HG03025 (cell line): ENCODE measurements around the gene PLPP7.

Experiments
- ATAC-seq: cut with Tn5 transposase; IDR thresholded peaks from one replicate; pipeline ENCODE4 v1.9.1; 2021; ENCODE audit warnings: mild to moderate bottlenecking, moderate library complexity; ENCODE audit not compliant: unreplicated experiment, low FRiP score

Gene PLPP7

DNA sequence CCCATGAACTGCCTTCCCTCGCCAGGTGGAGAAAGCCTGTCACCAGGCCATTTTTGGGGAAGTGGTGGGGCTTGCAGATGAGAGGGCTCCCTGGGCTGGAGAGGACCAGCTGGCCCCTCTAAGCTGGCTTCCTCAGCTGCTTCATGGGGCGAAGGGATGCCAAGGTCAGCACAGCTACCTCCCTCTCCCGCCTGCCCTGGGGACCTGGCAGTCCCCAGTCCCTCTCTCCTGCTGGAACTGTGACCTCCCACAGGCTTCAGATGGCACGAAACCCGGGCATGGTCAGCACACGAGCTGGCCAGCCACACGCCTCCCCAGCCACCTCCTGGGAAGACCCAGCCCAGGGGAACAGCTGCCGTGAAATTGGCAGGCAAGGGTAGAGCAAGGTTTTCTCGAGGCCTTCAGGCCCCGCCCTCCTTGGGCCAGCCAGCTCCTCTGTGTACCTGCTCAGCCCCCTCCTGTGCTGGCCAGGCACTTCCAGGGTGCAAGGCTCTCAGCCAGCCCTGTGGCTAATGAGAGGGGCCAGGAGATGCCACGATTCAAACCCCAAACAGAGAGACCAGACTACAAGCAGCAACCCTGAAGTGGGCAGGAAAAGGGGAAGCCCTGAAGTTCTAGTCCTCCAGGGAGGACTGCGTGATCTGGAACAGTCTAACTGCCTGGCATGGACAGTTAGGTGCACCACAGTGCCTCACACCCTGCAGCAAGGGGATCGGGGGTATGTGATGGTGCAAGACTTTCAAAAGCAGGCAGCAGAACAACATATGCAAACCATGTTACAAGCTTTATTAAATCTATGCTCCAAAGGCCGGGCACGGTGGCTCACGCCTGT lies 12.9 kb downstream of the PLPP7 start:
- ATAC-seq: no peak

DNA sequence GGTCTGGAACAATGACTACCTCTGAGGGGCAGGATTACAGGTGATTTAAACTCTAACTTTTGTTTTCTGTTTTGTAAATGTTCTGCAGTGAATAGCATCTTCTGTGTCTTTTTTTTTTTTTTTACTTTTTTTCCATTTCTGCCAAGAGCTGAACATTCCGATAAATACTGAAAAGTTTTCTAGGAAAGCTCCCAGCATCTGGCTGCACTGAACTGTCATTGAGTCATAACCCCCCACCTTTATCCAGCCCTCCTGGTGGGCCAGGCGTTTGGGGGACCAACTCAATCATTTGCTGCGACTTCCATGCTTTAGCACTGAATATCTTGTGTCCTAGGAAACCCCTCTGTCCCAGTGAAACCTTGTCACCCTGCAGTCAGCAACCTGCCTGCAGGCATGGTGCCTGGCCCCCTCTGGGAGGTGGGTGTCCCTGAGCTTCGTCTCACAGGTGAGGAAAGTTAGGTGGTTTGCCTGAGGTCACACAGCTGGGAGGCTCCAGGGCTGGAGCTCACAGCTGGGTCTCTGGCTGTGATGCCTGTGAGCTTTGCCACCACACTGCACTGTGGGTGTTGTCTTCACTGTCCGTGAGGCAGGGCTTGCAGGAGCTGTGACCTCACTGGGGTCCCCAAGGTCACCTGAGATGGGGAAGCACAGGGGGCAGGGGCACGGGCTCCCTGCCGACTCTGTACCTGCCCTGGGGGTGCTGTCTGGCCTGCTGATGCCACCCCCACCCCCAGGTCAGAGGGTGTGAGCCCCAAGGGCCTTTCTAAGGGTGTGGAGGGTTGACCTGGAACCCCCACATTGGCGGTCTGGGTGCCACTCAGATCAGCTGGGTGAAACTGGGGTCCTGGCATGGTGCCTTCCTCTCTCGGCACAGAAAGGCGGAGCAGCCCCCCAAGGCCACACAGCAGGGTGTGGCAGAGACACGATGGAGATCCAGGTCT lies 14.1 kb downstream of the PLPP7 start:
- no peak for ATAC-seq

DNA sequence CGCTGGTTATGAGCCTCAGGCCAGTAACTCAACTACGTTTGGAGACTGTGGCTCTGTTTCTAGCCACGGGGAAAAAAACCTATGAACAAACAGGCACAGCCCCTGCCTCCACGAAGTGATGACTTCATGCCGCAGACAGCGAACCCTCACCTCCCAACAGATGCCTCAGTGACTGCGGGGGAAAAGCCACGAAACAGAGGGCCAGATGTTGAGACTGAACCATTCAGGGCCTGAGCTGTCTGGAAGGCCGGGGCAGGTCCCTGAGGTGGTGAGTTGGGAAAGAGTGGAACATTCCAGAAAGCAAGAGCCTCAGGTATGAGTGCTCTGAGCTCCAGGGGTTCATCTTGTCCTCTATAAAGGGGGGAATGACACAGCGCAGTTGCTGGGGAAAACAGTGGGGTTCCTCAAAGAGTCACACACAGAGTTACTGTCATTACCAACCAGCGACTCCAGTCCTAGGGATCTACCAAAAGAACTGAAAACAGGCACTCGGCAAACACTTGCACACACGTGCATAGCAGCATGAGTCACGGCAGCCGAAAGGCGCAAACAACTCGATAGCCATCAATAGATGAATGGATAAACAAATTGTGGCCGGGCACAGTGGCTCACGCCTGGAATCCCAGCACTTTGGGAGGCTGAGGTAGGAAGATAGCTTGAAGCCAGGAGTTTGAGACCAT lies 15.3 kb downstream of the PLPP7 start:
- no peak for ATAC-seq

GRCh38 chr9:131306397-131307004 lies 17.0 kb downstream of the PLPP7 start:
- no peak for ATAC-seq

GRCh38 chr9:131307974-131308373 lies 18.5 kb downstream of the PLPP7 start:
- no peak for ATAC-seq

DNA sequence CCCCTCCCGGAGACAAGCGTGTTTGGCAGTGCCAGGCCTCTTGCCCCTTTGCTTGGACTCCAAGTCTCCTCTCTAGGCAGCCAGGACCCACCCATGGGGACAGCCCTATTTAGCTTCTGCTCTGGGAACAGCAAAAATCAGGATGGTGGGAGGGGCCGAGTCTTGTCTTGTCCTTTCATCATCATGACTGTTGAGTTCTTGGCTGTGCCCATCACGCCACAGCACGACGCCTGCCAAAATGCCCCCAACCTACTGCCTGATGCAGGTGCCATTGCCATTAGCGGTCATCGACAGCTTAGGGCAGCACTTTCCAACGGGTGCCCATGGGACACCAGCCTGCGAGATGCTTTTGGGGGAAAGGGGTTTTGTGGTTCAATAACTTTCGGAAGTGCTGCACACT lies 18.9 kb downstream of the PLPP7 start:
- no peak for ATAC-seq

DNA sequence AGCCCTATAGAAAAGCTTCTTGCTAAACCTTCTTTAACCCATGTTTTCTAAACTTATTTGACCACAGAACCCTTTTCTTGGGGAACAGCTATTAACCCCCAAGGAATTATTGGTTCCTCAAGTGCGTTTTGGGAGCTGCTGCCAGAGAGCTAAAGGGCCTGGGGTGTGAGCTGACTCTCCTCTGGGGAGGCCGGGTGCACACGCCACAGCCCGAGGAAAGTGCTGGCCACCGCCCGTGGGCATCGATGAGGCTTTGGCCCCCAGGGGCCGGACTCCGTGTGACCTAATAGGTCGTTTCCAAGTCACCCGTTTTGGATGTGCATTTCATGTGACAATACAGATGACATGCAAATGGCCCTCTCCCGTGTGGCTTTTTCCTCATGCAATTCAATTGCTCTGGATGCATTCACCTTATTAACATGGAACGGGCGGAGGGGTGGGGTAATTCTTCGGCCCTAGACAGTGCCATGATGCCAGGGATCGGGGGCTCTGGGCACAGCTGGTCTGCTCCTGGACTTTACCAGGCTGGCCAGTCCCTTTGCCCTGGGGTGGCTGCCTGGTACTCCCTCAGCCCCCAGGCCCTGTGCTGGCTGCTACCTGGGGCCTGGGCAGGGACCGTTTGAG lies 19.5 kb downstream of the PLPP7 start:
- no peak for ATAC-seq

DNA sequence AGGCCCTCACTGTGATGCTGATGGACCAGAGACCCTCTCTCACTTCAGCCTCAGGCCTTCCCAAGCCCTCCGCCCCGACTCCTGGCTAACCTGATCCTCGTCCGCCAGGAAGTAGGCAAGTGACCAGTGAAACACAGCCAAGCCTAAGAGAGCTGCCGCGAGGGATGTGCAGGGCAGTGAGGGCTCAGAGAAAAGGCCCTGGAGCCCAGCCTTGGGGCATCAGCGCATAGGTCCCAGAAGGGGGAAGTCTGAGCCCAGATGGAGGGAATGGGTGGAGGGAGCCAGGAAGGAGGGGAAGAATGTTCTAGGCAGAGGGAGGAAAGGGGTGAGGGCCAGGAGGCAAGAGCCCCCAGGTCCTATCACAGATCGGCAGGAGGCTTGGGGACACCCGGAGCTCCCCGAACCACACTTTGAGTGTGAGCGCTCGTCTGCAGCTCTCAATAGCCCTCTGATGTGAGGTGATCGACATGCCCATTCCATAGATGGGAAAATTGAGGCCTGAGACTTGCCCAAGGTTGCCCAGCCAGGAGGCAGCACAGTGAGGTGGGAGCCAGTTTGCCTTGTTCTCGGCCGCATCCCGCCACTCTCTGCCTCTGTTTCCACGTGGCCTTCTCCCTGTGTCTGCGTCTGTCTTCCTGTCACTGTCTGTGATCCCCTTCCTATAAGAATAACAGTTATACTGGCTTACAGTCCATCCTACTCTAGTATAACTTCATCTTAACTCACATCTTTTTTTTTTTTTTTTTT lies 20.2 kb downstream of the PLPP7 start:
- ATAC-seq: no peak

DNA sequence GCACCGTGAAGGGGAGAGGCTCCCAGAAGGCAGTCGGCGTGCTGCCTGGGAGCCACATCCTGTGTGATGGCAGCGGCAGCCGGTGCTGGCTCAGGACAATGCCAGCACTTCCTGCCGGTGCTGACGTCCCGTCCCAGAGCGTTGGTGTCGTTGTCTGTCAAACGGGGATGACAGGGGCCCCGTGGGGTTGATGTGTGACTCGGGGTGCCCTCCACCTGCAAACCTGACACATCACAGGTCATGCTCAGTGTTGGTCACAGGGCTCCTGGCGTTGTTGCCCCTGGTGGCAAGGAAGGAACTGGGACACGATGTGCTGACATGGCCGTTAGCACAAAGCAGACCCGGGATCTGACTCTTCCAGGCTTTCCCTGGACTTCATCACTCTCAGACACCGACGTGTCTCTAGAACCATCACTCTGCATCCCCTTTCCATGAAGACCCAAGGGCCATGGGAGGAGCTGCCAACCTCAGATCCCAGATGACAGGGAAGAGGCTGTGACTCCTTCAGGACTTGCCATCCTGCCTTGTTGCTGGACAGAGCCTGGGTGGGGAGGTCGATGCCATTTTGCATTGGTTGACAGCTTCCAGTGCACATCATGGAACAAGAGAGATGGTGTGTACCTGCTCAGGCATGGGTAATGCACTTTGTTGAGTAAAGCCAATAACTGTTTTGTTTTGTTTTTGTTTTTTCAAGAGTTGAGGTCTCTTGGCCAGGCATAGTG lies 21.5 kb downstream of the PLPP7 start:
- no peak for ATAC-seq

DNA sequence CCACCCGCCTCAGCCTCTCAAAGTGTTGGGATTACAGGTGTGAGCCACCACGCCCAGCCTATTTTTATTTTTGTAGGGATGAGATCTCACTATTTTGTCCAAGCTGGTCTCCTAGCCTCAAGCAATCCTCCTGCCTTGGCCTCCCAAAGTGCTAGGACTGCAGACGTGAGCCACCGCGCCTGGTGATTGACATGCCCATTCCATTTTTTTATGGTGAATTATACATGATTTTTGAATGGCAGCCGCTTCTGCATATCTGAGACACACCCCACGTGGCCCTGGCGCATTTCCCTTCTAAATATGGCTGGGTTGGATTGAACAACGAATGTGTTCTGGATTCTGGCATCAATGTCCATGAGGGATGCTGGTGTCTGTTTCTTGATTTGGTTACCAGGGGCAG lies 22.7 kb downstream of the PLPP7 start:
- no peak for ATAC-seq

GRCh38 chr9:131312822-131313770 lies 23.6 kb downstream of the PLPP7 start:
- ATAC-seq: no peak

- ATAC-seq: no peak
Observed at GRCh38 chr9:131318231-131319085, 28.9 kb downstream of the PLPP7 start.

- no peak for ATAC-seq
Observed at GRCh38 chr9:131319486-131319885, 30.0 kb downstream of the PLPP7 start.

DNA sequence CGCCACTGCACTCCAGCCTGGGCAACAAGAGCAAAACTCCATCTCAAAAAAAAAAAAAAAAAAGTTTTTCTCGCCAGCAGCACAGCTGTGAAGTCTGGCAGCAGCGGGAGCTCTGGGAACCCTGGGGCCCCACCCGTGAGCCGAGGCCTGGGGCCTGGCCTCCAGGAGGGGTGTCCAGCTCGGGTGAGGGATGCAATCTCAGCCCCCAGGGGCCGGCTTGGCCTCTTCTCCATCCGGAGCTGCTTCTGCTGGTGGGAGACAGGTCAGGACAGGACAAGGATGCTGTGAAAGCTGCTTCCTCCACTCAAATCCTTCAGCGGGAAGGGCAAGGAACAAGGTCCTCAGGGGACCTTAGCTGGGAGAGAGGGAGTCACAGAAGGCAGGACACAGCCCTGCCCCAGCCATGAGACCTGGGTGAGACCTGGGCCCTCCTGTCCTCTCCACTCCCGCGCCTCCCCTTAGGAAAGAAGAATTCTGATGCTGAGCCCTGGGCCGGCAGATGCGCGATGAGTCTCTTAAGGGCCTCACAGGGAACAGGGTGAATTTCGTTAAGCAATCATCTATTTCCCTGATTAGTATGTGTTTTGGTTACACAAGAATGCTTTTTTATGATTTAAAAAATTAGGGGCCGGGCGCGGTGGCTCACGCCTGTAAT lies 30.6 kb downstream of the PLPP7 start:
- ATAC-seq: no peak

- no peak for ATAC-seq
Observed at GRCh38 chr9:131323629-131324028, 34.1 kb downstream of the PLPP7 start.
